ENCODE results near the gene FAM76A.

FAM76A gene

GRCh38 chr1:27682351-27682944 lies 43.3 kb upstream of the FAM76A start:
- no peaks in the 10 kb centered on the region for H3K79me2 ChIP-seq (ENCODE audit: insufficient read depth, low read depth)
- H3K4me2 ChIP-seq = no peak overlapping the region
- H3K27ac ChIP-seq = no peak overlapping the region
- H2AFZ ChIP-seq (ENCODE audit: low read depth) = no peak overlapping the region
- no peaks in the 10 kb centered on the region for H3K4me1 ChIP-seq (ENCODE audit: low read depth, poor library complexity, severe bottlenecking)
- no peaks in the 10 kb centered on the region for H3K27me3 ChIP-seq (ENCODE audit: insufficient read depth, low read depth)
- TF ChIP-seq CTCF (conservative IDR thresholded peaks at IDR 0.05; ENCODE audit: low read depth, low read length) = no peak
- no peak overlapping the region for H3K4me3 ChIP-seq (IDR thresholded peaks at IDR 0.05; ENCODE audit: insufficient read depth, low read depth, low read length)
- H3K36me3 ChIP-seq (ENCODE audit: insufficient read depth) = no peaks in the 10 kb centered on the region
- H4K20me1 ChIP-seq (ENCODE audit: insufficient read depth) = no peaks in the 10 kb centered on the region
- no peak overlapping the region for H3K9ac ChIP-seq

DNA sequence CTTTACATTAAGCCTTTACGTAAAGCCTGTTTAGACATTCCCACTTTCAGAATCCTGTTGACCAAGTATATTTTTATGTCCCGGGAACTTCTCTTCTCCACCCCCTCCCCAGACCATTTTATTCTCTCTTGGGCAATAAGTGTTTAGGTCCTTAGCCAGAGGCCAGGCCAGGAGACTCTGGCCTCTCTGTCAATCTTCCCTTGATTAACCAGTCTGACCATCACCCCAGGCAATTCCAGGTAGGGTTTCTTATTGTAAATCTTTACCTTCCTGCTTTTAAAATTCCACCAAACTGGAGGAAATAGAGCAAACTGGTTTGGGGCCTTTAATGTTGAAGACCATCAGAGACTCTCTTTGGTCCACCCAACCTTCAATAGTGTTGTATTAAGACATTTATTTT lies 41.6 kb upstream of the FAM76A start:
- peaks cover 2% of the 10 kb centered on the region for H3K4me1 ChIP-seq (ENCODE audit: low read depth, poor library complexity, severe bottlenecking)
- no peak overlapping the region for H3K4me2 ChIP-seq
- H4K20me1 ChIP-seq (ENCODE audit: insufficient read depth) = no peaks in the 10 kb centered on the region
- H3K79me2 ChIP-seq (ENCODE audit: insufficient read depth, low read depth) = no peaks in the 10 kb centered on the region
- no peak overlapping the region for H2AFZ ChIP-seq (ENCODE audit: low read depth)
- no peaks in the 10 kb centered on the region for H3K27me3 ChIP-seq (ENCODE audit: insufficient read depth, low read depth)
- H3K27ac ChIP-seq = no peak overlapping the region
- no peak overlapping the region for H3K9ac ChIP-seq
- H3K4me3 ChIP-seq (IDR thresholded peaks at IDR 0.05; ENCODE audit: insufficient read depth, low read depth, low read length) = no peak overlapping the region
- no peak for TF ChIP-seq CTCF (conservative IDR thresholded peaks at IDR 0.05; ENCODE audit: low read depth, low read length)
- no peaks in the 10 kb centered on the region for H3K36me3 ChIP-seq (ENCODE audit: insufficient read depth)

DNA sequence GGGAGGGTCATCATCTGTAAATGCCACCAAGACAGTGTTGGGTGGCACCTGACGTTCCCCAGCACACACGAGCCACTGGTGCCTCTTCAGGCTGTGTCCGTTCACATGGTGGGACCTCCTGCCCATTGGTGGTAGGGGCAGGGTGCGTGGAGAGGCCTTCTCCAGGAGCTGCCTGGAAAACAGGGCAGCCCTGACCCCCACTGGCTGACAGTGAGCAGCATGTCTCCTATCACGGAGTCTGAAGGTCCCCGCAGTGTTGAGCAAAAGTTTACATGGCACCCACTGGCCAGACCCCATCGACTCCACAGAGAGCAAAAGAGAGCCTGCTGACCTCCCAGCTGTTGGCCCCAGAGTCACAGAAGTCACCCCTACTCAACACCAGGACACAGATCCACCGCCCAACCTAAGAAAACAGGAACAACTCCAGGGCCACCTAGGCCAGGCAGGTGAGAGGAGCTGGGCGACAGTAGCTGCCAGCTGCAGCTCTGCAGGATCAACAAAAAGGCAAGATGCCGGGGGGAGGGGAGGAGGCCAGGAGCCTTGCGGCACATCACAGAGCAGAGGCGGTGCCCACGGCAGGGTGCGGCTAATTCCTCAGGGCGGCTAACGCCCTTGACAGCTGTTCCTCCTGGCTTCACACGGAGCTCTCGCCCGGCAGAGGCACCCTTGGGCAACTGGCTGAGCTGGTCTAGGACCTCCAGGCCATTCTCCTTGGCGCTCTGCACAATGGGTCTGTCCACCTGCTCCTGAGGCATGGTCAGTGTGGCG lies 39.4 kb upstream of the FAM76A start:
- Histone ChIP-seq H3K36me3 (ENCODE audit: insufficient read depth) (no peaks in the 10 kb centered on the region), H3K9ac (no peak overlapping the region), H4K20me1 (ENCODE audit: insufficient read depth) (no peaks in the 10 kb centered on the region), H3K27ac (no peak overlapping the region), H3K79me2 (ENCODE audit: insufficient read depth, low read depth) (no peaks in the 10 kb centered on the region), H2AFZ (ENCODE audit: low read depth) (no peak overlapping the region), H3K4me1 (ENCODE audit: low read depth, poor library complexity, severe bottlenecking) (peaks cover 14% of the 10 kb centered on the region), H3K27me3 (ENCODE audit: insufficient read depth, low read depth) (no peaks in the 10 kb centered on the region), H3K4me2 (no peak overlapping the region), H3K4me3 (IDR thresholded peaks at IDR 0.05; ENCODE audit: insufficient read depth, low read depth, low read length) (no peak overlapping the region)
- TF ChIP-seq CTCF (conservative IDR thresholded peaks at IDR 0.05; ENCODE audit: low read depth, low read length) = no peak

- Histone ChIP-seq H3K27ac (no peak overlapping the region), H3K36me3 (ENCODE audit: insufficient read depth) (no peaks in the 10 kb centered on the region), H3K4me1 (ENCODE audit: low read depth, poor library complexity, severe bottlenecking) (peaks cover 14% of the 10 kb centered on the region), H3K27me3 (ENCODE audit: insufficient read depth, low read depth) (no peaks in the 10 kb centered on the region), H3K4me2 (no peak overlapping the region), H3K79me2 (ENCODE audit: insufficient read depth, low read depth) (no peaks in the 10 kb centered on the region), H4K20me1 (ENCODE audit: insufficient read depth) (no peaks in the 10 kb centered on the region), H3K9ac (no peak overlapping the region), H3K4me3 (IDR thresholded peaks at IDR 0.05; ENCODE audit: insufficient read depth, low read depth, low read length) (no peak overlapping the region), H2AFZ (ENCODE audit: low read depth) (no peak overlapping the region)
- no peak for TF ChIP-seq CTCF (conservative IDR thresholded peaks at IDR 0.05; ENCODE audit: low read depth, low read length)
Measured at GRCh38 chr1:27687906-27688305, 37.9 kb upstream of the FAM76A start.
